ENCODE measurements around the gene PMM2.
"Not testable (repeated sequence)": the region's sequence is repeated elsewhere in the genome, so short reads cannot be mapped to it uniquely, and the experiment has no call there.

Gene PMM2

DNA sequence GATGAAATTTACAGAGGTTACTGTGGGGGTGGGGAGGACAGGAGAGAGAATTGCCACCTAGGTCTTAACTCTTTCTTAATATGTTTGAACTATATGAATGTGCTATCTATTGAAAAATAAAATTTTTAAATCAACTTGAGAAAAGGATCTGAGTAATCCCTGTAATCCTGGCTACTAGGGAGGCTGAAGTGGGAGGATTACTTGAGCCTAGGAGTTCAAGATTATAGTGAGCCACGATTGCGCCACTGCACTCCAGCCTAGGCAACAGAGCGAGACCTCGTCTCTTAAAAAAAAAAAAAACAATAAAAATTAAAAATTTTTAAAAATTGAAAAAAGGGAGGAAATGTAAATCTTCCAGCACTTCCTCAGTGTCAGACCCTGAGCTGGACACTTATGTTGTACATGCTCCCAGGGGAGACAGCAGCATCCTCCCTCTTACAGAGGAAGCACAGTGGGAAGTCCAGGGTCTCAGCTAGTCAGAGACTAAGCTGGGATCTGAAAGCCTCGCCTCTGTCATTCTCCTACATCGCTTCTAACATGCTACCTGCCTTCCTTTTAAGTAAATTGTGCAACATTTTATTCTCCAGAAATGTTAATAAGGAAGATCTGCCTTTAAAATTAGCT, 21.9 kb downstream of the PMM2 start:
- DNase-seq, result no peak

DNA sequence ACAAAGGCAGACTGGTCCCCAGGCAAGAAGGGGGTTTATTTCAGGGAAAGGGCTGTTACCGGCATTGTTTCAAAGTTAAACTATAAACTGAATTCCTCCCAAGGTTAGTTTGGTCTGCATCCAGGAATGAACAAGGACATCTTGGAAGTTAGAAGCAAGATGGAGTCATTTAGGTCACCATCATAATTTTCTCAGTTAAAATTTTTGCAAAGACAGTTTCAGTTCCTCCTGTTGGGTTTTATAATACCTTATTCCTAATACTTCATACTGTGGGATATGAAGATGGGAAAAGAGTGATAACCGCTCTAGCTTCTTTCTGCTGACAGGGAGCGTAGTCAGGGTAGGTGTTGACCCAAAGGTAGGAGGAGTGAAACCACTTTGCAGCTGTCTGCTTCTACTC, 24.8 kb downstream of the PMM2 start:
- DNase-seq, result no peak

DNA sequence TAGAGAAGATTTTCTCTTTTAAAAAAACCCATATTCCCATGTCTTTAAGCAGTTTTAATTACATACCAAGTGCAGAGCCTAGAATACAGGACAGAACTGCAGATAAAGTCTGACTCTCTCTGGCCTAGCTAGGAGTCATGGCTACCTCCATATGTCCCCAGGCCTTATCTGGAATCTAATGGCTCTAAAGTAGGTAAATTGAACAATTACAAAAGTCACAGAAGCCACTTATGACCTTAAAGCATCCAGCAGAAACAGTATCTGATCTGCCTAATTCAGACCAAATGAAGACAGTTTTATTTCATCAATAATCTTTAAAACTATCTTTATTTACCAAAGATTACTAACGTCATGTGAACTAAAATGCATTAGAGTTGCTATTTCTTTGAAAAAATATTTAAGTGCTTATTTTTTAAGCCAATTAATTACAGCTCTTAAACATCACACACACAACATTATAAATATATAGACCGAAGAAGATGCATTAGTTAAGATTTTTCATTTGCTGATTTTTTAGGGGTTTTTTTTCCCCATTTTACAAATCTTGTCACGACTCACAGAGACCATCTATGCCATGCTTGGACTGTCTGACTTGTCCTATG, 28.7 kb downstream of the PMM2 start:
- DNase-seq, result no peak

DNA sequence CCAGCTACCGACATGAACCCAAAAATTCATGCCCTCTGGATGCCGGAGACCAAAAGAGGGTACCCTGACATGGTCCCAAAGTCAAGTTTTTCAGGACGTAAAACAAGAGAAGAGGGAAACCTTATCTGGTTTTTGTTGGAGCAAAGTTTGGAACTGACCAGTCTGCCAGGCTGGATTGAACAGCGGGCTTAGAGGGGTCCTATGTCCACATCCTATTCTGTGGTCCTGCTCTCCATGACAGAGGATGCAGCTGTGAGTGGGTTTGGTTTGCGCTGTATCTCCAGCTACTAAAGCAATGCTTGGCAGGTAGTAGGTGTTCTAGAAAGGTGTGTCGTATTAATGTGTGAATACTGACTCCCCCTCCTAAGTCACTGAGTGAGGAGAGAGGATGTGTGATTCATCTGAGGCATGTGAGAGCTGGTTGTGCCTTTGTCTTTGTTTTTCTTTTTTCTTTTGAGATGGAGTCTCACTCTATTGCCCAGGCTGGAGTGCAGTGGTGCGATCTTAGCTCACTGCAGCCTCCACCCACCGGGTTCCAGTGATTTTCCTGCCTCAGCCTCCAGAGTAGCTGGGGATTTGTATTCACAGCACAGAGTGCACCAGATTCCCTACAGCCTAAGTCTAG, 31.0 kb downstream of the PMM2 start:
- no peak for DNase-seq

DNA sequence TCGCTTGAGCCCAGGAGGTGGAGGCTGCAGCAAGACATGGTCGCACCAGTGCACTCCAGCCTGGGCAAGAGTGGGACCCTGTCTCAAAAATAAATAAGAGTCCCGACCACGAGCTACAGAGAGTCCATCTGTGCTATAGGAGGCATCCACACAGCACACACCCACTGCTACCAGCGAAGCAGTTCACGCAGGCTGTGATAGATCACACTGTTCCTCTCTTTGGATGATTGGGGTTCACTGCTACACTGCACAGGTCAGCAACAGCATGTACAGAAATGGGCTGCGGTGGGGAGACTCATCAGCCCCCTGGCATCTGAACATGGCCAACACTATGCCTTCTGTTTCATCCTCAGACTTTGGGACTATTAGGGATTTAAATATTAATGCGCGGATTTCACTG, 33.8 kb downstream of the PMM2 start:
- DNase-seq, result no peak

- no peak for DNase-seq
Measured at GRCh38 chr16:8831871-8832716, 34.5 kb downstream of the PMM2 start.

DNA sequence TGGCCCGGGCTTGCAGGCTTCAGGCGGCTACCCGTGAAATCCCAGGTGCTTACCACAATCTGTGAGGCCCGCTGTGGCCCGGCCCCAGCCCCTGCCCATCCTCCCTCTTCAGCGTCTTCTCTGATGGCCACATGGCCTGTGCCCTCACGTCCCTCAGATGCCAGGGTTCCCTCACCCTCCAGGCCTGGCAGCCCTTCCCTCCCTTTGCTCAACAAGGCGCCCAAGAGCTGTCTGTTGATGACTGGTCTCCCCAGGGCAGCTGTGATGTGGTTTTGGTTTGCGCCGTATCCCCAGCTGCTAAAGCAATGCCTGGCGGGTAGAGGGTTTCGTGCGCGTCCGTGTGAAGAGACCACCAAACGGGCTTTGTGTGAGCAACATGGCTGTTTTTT, 35.1 kb downstream of the PMM2 start:
- peak; percentile 41 for DNase-seq

GRCh38 chr16:8836797-8837196, 39.2 kb downstream of the PMM2 start:
- DNase-seq, result not testable (repeated sequence)

GRCh38 chr16:8837594-8837993, 40.0 kb downstream of the PMM2 start:
- DNase-seq, result not testable (repeated sequence)

- not testable (repeated sequence) for DNase-seq
Measured at GRCh38 chr16:8842016-8842415, 44.4 kb downstream of the PMM2 start.

- DNase-seq, result not testable (repeated sequence)
Measured at GRCh38 chr16:8843296-8843695, 45.7 kb downstream of the PMM2 start.

GRCh38 chr16:8845699-8846298, 48.2 kb downstream of the PMM2 start:
- no peak for DNase-seq

GRCh38 chr16:8846401-8846932, 48.8 kb downstream of the PMM2 start:
- DNase-seq, result no peak

GRCh38 chr16:8847145-8847544, 49.5 kb downstream of the PMM2 start:
- DNase-seq, result no peak

DNA sequence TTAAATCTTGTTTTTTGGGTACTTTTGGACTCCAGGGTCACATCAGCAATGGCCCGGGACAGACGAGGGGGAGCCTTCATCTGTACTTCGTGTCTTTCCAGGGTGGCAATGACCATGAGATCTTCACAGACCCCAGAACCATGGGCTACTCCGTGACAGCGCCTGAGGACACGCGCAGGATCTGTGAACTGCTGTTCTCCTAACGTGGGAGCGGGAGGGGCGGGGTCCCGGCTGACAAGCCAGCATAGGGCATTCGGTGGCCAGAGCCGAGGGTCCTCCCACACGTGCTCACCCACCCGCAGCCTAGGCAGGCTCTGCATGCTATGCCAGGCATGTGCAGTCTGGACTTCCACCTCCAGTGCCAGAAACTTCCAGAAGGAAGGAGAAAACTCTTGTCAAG, 50.0 kb downstream of the PMM2 start:
- no peak for DNase-seq

DNA sequence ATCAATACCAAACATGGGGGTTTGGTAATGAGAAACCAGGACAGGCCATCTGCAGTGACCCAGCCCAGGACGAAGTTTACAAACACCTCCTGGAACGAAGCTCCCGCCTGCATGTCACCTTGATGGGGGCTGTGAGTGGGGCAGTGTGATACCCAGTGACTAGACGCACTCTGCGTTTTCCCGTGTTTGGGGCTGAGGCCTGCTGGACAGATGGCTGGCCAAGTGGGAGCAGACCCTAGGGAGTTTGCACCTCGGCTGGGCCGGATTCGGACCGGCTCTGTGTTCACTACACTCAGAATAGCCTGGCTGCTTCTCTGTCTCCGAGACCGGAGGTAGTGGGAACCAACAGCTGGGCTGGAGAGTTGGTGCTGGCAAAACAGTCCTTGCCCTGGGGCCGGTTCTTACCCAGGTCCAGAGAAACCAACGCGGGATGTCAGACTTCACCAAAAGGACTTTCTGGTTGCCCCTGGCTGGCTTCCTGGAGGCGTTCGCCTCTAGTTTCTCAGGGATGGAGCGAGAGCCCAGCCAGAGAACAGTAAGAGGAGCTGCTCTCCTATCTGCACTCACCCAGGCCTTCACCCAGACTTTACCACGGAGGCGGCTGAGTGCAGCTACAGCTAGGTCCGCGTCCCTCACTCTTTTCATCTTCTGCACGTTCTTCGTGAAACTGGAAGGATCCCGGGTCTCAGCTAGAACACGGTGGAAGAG, 50.7 kb downstream of the PMM2 start:
- no peak for DNase-seq

GRCh38 chr16:8848939-8849391, 51.3 kb downstream of the PMM2 start:
- no peak for DNase-seq

GRCh38 chr16:8849411-8850011, 51.9 kb downstream of the PMM2 start:
- DNase-seq, result no peak

GRCh38 chr16:8850279-8850885, 52.7 kb downstream of the PMM2 start:
- peak; percentile 40 for DNase-seq

DNA sequence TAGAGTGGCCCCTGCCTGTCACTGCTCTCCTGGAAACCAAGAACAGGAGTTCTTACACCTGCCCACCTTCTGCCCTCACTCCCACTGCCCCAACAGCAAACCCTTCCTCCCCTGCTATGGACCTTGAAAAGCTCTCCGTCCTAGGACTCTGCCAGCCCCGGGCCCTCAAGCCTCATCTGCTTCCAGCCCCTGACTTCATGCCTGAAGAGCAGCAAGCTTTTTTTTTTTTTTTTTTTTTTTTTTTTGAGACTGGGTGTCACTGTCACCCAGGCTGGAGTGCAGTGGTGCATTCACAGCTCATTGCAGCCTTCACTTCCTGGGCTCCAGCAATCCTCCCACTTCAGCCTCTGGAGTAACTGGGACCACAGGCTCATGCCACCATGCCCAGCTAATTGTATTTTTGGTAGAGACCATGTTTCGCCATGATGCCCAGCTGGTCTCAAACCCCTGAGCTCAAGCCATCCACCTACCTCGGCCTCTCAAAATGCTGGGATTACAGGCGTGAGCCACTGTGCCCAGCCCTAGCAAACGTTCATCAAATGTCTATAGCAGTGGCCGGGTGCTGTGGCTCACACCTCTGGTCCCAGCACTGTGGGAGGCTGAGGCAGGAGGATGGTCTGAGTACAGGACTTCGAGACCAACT, 54.2 kb downstream of the PMM2 start:
- DNase-seq, result no peak

DNA sequence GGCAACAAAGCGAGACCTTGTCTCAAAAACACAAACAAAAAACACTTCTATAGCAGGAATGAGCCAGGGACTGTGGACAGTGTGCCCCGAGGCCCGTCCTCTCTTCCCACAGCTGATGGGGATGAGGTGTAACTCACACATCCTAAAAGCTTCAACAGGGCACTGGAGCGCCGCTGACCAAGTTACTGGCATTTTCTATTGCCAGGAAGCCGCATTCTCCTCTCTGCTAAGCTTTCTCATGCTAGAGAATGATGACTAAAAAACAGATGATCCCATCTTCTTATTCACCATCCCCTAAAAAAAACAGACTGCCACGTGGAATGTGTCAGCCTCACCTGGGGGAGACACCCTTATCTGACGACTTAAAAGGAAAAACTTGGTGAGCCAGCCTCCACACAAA, 54.9 kb downstream of the PMM2 start:
- no peak for DNase-seq
